ENCODE measurements around the gene SUGT1. TPM values are rescaled to one million over a fixed set of nuclear protein-coding genes. Genes with fewer than 3 reads are reported as not detected.
"Not testable (repeated sequence)": the region's sequence is repeated elsewhere in the genome, so short reads cannot be mapped to it uniquely, and the experiment has no call there.

The SUGT1 gene
- total RNA-seq = 10 to 100 TPM; 33.4 to 38.3 TPM

DNA sequence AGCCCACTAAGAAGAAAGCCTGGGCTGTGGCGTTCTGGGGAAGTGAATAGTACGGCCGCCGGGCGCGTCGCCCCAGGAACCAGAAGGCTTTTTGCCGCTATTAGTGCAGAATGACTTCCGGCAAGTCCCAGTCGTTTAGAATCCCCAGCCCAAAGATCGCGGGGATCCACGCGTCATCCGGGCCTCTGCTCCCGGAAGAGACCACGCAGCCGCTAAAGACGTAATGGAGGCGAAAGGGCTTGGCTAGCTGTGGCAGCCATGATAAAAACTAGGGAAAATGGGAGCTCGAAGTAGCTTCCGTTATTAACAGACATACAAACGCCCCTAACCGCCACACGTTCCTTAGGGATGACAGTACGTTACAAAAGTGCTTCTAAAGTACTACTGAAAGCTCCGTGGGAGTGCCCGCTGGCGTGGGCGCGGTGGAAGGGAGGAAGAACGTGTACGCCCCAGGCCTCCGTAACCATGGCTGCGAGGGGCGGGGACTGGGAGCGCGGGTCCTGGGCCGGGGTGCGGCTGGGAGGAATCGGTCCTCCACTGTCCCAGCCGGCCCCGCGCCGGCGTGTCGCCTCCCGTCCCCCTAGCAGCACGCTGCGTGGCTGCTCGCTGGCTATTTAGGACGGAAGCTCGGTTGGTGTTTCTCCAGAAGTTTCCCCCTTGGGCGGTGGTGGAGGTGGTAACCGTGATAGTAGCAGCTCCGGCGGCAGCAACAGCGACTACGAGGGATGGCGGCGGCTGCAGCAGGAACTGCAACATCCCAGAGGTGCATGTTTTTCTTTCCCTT, at the start of gene SUGT1:
TSS of gene SUGT1 (plus strand) at position 641 of the 784 bp plus-strand sequence. CDS start at position 726, 85 bp downstream.
- TF ChIP-seq, protein P1, sequence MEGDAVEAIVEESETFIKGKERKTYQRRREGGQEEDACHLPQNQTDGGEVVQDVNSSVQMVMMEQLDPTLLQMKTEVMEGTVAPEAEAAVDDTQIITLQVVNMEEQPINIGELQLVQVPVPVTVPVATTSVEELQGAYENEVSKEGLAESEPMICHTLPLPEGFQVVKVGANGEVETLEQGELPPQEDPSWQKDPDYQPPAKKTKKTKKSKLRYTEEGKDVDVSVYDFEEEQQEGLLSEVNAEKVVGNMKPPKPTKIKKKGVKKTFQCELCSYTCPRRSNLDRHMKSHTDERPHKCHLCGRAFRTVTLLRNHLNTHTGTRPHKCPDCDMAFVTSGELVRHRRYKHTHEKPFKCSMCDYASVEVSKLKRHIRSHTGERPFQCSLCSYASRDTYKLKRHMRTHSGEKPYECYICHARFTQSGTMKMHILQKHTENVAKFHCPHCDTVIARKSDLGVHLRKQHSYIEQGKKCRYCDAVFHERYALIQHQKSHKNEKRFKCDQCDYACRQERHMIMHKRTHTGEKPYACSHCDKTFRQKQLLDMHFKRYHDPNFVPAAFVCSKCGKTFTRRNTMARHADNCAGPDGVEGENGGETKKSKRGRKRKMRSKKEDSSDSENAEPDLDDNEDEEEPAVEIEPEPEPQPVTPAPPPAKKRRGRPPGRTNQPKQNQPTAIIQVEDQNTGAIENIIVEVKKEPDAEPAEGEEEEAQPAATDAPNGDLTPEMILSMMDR (IDR thresholded peaks at IDR 0.05) = peak; percentile 54 to 73

GRCh38 chr13:52603316-52603715, 49.3 kb upstream of the SUGT1 start:
- not testable (repeated sequence) for H3K4me3 ChIP-seq; H3K9me3 ChIP-seq; H3K27me3 ChIP-seq; H3K27ac ChIP-seq; H3K36me3 ChIP-seq; DNase-seq (ENCODE audit: low spot score)
- H3K4me1 ChIP-seq = peaks cover 0 to 16% of the 10 kb centered on the region in 2 donors

More for the DNA sequence above, at the start of gene SUGT1:
- peak within 1 kb of the TSS; percentile 81 to 92 for H3K4me3 ChIP-seq
- H3K36me3 ChIP-seq = no peaks in the 10 kb centered on the region
- DNase-seq (ENCODE audit: low spot score) = peak; percentile 96
- H3K4me1 ChIP-seq = peaks cover 0 to 45% of the 10 kb centered on the region in 2 donors
- H3K27me3 ChIP-seq = no peaks in the 10 kb centered on the region
- peak within 1 kb of the TSS; percentile 93 to 97 for H3K27ac ChIP-seq
- H3K9me3 ChIP-seq = no peaks in the 10 kb centered on the region

- not testable (repeated sequence) for H3K27me3 ChIP-seq; H3K27ac ChIP-seq; H3K9me3 ChIP-seq; H3K4me3 ChIP-seq; H3K36me3 ChIP-seq; DNase-seq (ENCODE audit: low spot score)
- H3K4me1 ChIP-seq = peaks cover 0 to 14% of the 10 kb centered on the region in 2 donors
These were observed 46.5 kb upstream of the SUGT1 start for GRCh38 chr13:52606126-52606525.

GRCh38 chr13:52606795-52607194, 45.8 kb upstream of the SUGT1 start:
- H3K27me3 ChIP-seq; H3K36me3 ChIP-seq; DNase-seq (ENCODE audit: low spot score); H3K27ac ChIP-seq; H3K4me3 ChIP-seq; H3K9me3 ChIP-seq: not testable (repeated sequence)
- H3K4me1 ChIP-seq = peaks cover 0 to 14% of the 10 kb centered on the region in 2 donors

GRCh38 chr13:52608184-52608583, 44.5 kb upstream of the SUGT1 start:
- not testable (repeated sequence) for DNase-seq (ENCODE audit: low spot score); H3K36me3 ChIP-seq; H3K9me3 ChIP-seq; H3K27ac ChIP-seq; H3K4me3 ChIP-seq; H3K27me3 ChIP-seq
- peaks cover 0 to 14% of the 10 kb centered on the region in 2 donors for H3K4me1 ChIP-seq

GRCh38 chr13:52609013-52609606, 43.5 kb upstream of the SUGT1 start:
- not testable (repeated sequence) for DNase-seq (ENCODE audit: low spot score); H3K27me3 ChIP-seq; H3K9me3 ChIP-seq; H3K36me3 ChIP-seq; H3K4me3 ChIP-seq
- TF ChIP-seq, protein P1 (IDR thresholded peaks at IDR 0.05) = peak; percentile 16 to 60
- peaks cover 0 to 14% of the 10 kb centered on the region in 2 donors for H3K4me1 ChIP-seq
- H3K27ac ChIP-seq = peak overlapping the region in 1 of 2 donors; percentile 56

- H3K4me3 ChIP-seq; DNase-seq (ENCODE audit: low spot score); H3K9me3 ChIP-seq; H3K27me3 ChIP-seq; H3K36me3 ChIP-seq: not testable (repeated sequence)
- Histone ChIP-seq H3K4me1 (peaks cover 0 to 14% of the 10 kb centered on the region in 2 donors), H3K27ac (peak overlapping the region in 1 of 2 donors; percentile 56)
These were observed 42.5 kb upstream of the SUGT1 start for GRCh38 chr13:52610158-52610557.

- Histone ChIP-seq H3K27me3 (no peaks in the 10 kb centered on the region), H3K9me3 (no peaks in the 10 kb centered on the region), H3K4me1 (peaks cover 0 to 11% of the 10 kb centered on the region in 2 donors), H3K36me3 (no peaks in the 10 kb centered on the region), H3K4me3 (no peak overlapping the region), H3K27ac (no peak overlapping the region)
- TF ChIP-seq, protein P1 (IDR thresholded peaks at IDR 0.05) = no peak
- no peak for DNase-seq (ENCODE audit: low spot score)
These were observed 37.4 kb upstream of the SUGT1 start for GRCh38 chr13:52615134-52615801.
